Activated CD4-positive, alpha-beta T cell treated with anti-CD3 and anti-CD28 coated beads for 36 hours (primary cell): ENCODE measurements around the gene KCNIP4. TPM values are rescaled to one million over a fixed set of nuclear protein-coding genes. Genes with fewer than 3 reads are reported as not detected.

Source experiments
- ATAC-seq: fragments of 200-7000 bp; cut with Tn5 transposase; one replicate; pipeline ENCODE4 v1.10.0; 2021; ENCODE audit warnings: mild to moderate bottlenecking, moderate library complexity
- CTCF ChIA-PET: fragments of 350-600 bp; sonication (Branson Sonifier 250); formaldehyde crosslinking; loops from one replicate; lab custom pipeline; 2021; ENCODE audit warnings: antibody characterized with exemption; lab: Charles Lee
- POLR2A ChIA-PET: fragments of 350-600 bp; sonication (Branson Sonifier 250); formaldehyde crosslinking; loops from one replicate; lab custom pipeline; 2021; ENCODE audit warnings: antibody characterized with exemption, inconsistent platforms; lab: Charles Lee
- DNase-seq: peaks from one replicate; pipeline ENCODE4 v3.0.0-alpha.2; 2020
- H3K27ac Mint-ChIP-seq: one replicate; pipeline ENCODE4 v1.8.0; 2021; ENCODE audit warnings: mixed read lengths
- H3K27me3 Mint-ChIP-seq: one replicate; pipeline ENCODE4 v1.8.0; 2021; ENCODE audit warnings: mixed read lengths
- H3K36me3 Mint-ChIP-seq: one replicate; pipeline ENCODE4 v1.8.0; 2021; ENCODE audit warnings: low read depth, mixed read lengths
- H3K4me1 Mint-ChIP-seq: one replicate; pipeline ENCODE4 v1.8.0; 2021; ENCODE audit warnings: mixed read lengths
- H3K4me3 Mint-ChIP-seq: one replicate; pipeline ENCODE4 v1.8.0; 2021; ENCODE audit warnings: mild to moderate bottlenecking, moderate library complexity, mixed read lengths
- H3K9me3 Mint-ChIP-seq: one replicate; pipeline ENCODE4 v1.8.0; 2021; ENCODE audit warnings: low read depth, mixed read lengths
- intact Hi-C, 2 experiments: fragments of 100-400 bp; cut with DNase I in 1 of 2; cut with micrococcal nuclease in 1 of 2; formaldehyde crosslinking; loops; one replicate each; pipeline versions ENCODE4 v1.14.2 to v1.15.1; 2022 to 2024; cut with DNase I, micrococcal nuclease
- total RNA-seq, 2 experiments: library from RNA; stranded (reverse); gene quantifications; one replicate each; pipeline ENCODE4 v1.2.3, GENCODE V29; 2021

Gene KCNIP4
- total RNA-seq, 2 experiments from 2014 or later: not detected

GRCh38 chr4:21507439-21507838, 441.1 kb downstream of the KCNIP4 start:
- CTCF ChIA-PET: interaction anchor here (0.8 to 2.9 kb wide), 5 partner anchors 19 to 264 kb away, joined by 3 to 27 read pairs (median 4); no protein-coding TSS in a partner anchor
- POLR2A ChIA-PET: no interaction called here
- ATAC-seq: no peak

GRCh38 chr4:21490682-21491081, 457.9 kb downstream of the KCNIP4 start:
- no peak for DNase-seq
- Mint-ChIP-seq H3K4me3 (no peak overlapping the region), H3K9me3 (peaks cover 2% of the 10 kb centered on the region), H3K36me3 (no peaks in the 10 kb centered on the region), H3K4me1 (no peaks in the 10 kb centered on the region), H3K27me3 (no peaks in the 10 kb centered on the region), H3K27ac (no peak overlapping the region)
- no peak for ATAC-seq
- ChIA-PET POLR2A (no interaction called here), CTCF (no interaction called here)
- intact Hi-C loops: no loop called here

More at GRCh38 chr4:21507439-21507838, 441.1 kb downstream of the KCNIP4 start:
- no peak overlapping the region for H3K27ac Mint-ChIP-seq
- H3K4me3 Mint-ChIP-seq: no peak overlapping the region
- H3K36me3 Mint-ChIP-seq: no peaks in the 10 kb centered on the region
- no peak for DNase-seq
- H3K9me3 Mint-ChIP-seq: no peaks in the 10 kb centered on the region
- intact Hi-C loops: loop anchor here (1.0 kb wide), 1 partner anchor 261 kb away; no protein-coding TSS in a partner anchor
- no peaks in the 10 kb centered on the region for H3K4me1 Mint-ChIP-seq
- H3K27me3 Mint-ChIP-seq: no peaks in the 10 kb centered on the region

- POLR2A ChIA-PET: no interaction called here
- no peaks in the 10 kb centered on the region for H3K9me3 Mint-ChIP-seq
- ATAC-seq (no peak), DNase-seq (no peak)
- H3K36me3 Mint-ChIP-seq: no peaks in the 10 kb centered on the region
- intact Hi-C loops: no loop called here
- H3K27ac Mint-ChIP-seq: no peak overlapping the region
- CTCF ChIA-PET: no interaction called here
- no peaks in the 10 kb centered on the region for H3K4me1 Mint-ChIP-seq
- H3K27me3 Mint-ChIP-seq: no peaks in the 10 kb centered on the region
- no peak overlapping the region for H3K4me3 Mint-ChIP-seq
These were observed 471.8 kb downstream of the KCNIP4 start for GRCh38 chr4:21476757-21477156.

- no peaks in the 10 kb centered on the region for H3K4me1 Mint-ChIP-seq
- no peaks in the 10 kb centered on the region for H3K36me3 Mint-ChIP-seq
- DNase-seq (no peak), ATAC-seq (no peak)
- H3K27me3 Mint-ChIP-seq: no peaks in the 10 kb centered on the region
- no peak overlapping the region for H3K27ac Mint-ChIP-seq
- intact Hi-C loops: loop anchor here in 1 of 2 experiments (5.0 kb wide), 1 partner anchor 702 kb away; no protein-coding TSS in a partner anchor
- ChIA-PET POLR2A (no interaction called here), CTCF (no interaction called here)
- H3K4me3 Mint-ChIP-seq: no peak overlapping the region
- no peaks in the 10 kb centered on the region for H3K9me3 Mint-ChIP-seq
These were observed 474.4 kb downstream of the KCNIP4 start for GRCh38 chr4:21474195-21474594.

- POLR2A ChIA-PET: no interaction called here
These were observed 478.0 kb downstream of the KCNIP4 start for GRCh38 chr4:21470535-21470934.

GRCh38 chr4:21469438-21470300, 478.9 kb downstream of the KCNIP4 start:
- Mint-ChIP-seq H3K4me1 (no peaks in the 10 kb centered on the region), H3K27ac (no peak overlapping the region), H3K36me3 (no peaks in the 10 kb centered on the region), H3K9me3 (no peaks in the 10 kb centered on the region), H3K27me3 (no peaks in the 10 kb centered on the region), H3K4me3 (no peak overlapping the region)
- no peak for ATAC-seq
- ChIA-PET CTCF (interaction anchor here (0.6 to 1.4 kb wide), 4 partner anchors 29 to 697 kb away, joined by 3 to 7 read pairs (median 3); no protein-coding TSS in a partner anchor), POLR2A (no interaction called here)
- no peak for DNase-seq
- intact Hi-C loops: loop anchor here (1.0 to 5.0 kb wide), 2 partner anchors 696 to 697 kb away; no protein-coding TSS in a partner anchor

More at GRCh38 chr4:21470535-21470934, 478.0 kb downstream of the KCNIP4 start:
- CTCF ChIA-PET: no interaction called here
- H3K27me3 Mint-ChIP-seq: no peaks in the 10 kb centered on the region
- no peak overlapping the region for H3K4me3 Mint-ChIP-seq
- no peak for DNase-seq
- H3K4me1 Mint-ChIP-seq: no peaks in the 10 kb centered on the region
- ATAC-seq: no peak
- no peak overlapping the region for H3K27ac Mint-ChIP-seq
- no peaks in the 10 kb centered on the region for H3K36me3 Mint-ChIP-seq
- H3K9me3 Mint-ChIP-seq: no peaks in the 10 kb centered on the region
- intact Hi-C loops: loop anchor here in 1 of 2 experiments (5.0 kb wide), 1 partner anchor 698 kb away; no protein-coding TSS in a partner anchor

GRCh38 chr4:21467551-21467950, 481.0 kb downstream of the KCNIP4 start:
- no peak overlapping the region for H3K27ac Mint-ChIP-seq
- intact Hi-C loops: no loop called here
- DNase-seq (no peak), ATAC-seq (no peak)
- ChIA-PET CTCF (no interaction called here), POLR2A (no interaction called here)
- H3K4me1 Mint-ChIP-seq: no peaks in the 10 kb centered on the region
- no peaks in the 10 kb centered on the region for H3K36me3 Mint-ChIP-seq
- no peak overlapping the region for H3K4me3 Mint-ChIP-seq
- no peaks in the 10 kb centered on the region for H3K27me3 Mint-ChIP-seq
- H3K9me3 Mint-ChIP-seq: no peaks in the 10 kb centered on the region

- ChIA-PET POLR2A (no interaction called here), CTCF (no interaction called here)
- Mint-ChIP-seq H3K4me3 (no peak overlapping the region), H3K9me3 (no peaks in the 10 kb centered on the region), H3K27me3 (no peaks in the 10 kb centered on the region), H3K27ac (no peak overlapping the region), H3K36me3 (no peaks in the 10 kb centered on the region), H3K4me1 (no peaks in the 10 kb centered on the region)
- DNase-seq: no peak
- no peak for ATAC-seq
- intact Hi-C loops: no loop called here
These were observed 491.3 kb downstream of the KCNIP4 start for GRCh38 chr4:21457086-21457840.

- intact Hi-C loops: no loop called here
These were observed 493.7 kb downstream of the KCNIP4 start for GRCh38 chr4:21454831-21455230.

GRCh38 chr4:21454201-21454600, 494.4 kb downstream of the KCNIP4 start:
- no peak overlapping the region for H3K27ac Mint-ChIP-seq
- no peak for ATAC-seq
- no peaks in the 10 kb centered on the region for H3K4me1 Mint-ChIP-seq

More at GRCh38 chr4:21454831-21455230, 493.7 kb downstream of the KCNIP4 start:
- Mint-ChIP-seq H3K4me1 (no peaks in the 10 kb centered on the region), H3K9me3 (no peaks in the 10 kb centered on the region), H3K27me3 (no peaks in the 10 kb centered on the region), H3K4me3 (no peak overlapping the region), H3K27ac (no peak overlapping the region), H3K36me3 (no peaks in the 10 kb centered on the region)
- DNase-seq (no peak), ATAC-seq (no peak)
- ChIA-PET POLR2A (no interaction called here), CTCF (no interaction called here)

GRCh38 chr4:21452931-21453330, 495.6 kb downstream of the KCNIP4 start:
- POLR2A ChIA-PET: no interaction called here
- no peaks in the 10 kb centered on the region for H3K36me3 Mint-ChIP-seq
- CTCF ChIA-PET: no interaction called here
- no peaks in the 10 kb centered on the region for H3K4me1 Mint-ChIP-seq
- ATAC-seq (no peak), DNase-seq (no peak)
- intact Hi-C loops: no loop called here
- H3K4me3 Mint-ChIP-seq: no peak overlapping the region
- no peaks in the 10 kb centered on the region for H3K27me3 Mint-ChIP-seq
- H3K9me3 Mint-ChIP-seq: no peaks in the 10 kb centered on the region
- no peak overlapping the region for H3K27ac Mint-ChIP-seq

More at GRCh38 chr4:21454201-21454600, 494.4 kb downstream of the KCNIP4 start:
- DNase-seq: no peak
- H3K36me3 Mint-ChIP-seq: no peaks in the 10 kb centered on the region
- intact Hi-C loops: no loop called here
- H3K4me3 Mint-ChIP-seq: no peak overlapping the region
- POLR2A ChIA-PET: no interaction called here
- H3K9me3 Mint-ChIP-seq: no peaks in the 10 kb centered on the region
- no peaks in the 10 kb centered on the region for H3K27me3 Mint-ChIP-seq
- CTCF ChIA-PET: no interaction called here
